Skeletal muscle cell (primary cell): ENCODE results near the gene TSPAN18.

Experiments used
- DNase-seq: peaks from one replicate; pipeline ENCODE4 v3.0.0-alpha.2; 2010; ENCODE audit warnings: low read depth
- H3K4me3 ChIP-seq: 2 replicates; pipeline ENCODE4 v1.5.1; 2011; ENCODE audit warnings: low read depth, mild to moderate bottlenecking, control low read depth, low read length, moderate library complexity

The TSPAN18 gene

DNA sequence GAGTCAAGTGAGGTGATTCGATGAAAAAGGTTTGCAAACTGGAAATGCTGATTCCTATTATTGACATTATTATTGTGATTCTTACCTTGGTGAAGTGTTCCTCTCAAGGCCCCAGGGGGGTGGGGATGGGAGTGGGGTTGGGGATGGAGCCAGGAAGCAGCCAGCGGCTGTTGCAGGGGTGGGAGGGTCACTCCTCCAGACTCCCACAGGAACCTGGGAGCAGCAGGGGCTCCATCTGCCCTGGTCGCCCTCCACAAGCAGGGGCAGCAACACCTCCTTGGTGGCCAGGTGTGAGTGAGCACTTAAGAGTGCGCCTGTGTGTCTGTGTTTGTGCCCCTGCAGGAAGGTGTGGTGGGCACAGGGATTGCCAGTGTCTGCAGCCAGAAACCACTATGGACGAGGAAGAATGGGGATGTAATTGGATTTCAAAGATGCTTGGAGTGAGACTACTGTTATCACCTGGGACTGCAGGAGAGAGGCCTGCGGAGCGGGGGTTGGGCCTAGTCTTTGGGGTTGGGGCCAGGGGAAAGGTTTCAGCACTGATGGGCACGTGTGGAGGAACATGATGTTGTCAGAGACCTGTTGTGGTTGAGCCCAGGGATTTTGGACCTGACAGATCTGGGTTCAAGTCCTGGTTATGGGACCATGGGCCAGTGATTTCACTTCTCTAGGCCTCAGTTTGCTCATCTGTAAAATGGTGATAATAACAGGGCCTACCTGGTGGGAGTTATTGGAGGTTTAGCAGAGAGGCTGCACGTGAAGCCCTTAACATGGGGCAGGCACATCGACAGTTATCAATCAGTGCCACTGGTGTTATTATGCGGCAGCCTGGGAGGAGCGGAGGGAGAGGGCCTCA, 227.5 kb downstream of the TSPAN18 start:
- no peak overlapping the region for H3K4me3 ChIP-seq
- DNase-seq = no peak

DNA sequence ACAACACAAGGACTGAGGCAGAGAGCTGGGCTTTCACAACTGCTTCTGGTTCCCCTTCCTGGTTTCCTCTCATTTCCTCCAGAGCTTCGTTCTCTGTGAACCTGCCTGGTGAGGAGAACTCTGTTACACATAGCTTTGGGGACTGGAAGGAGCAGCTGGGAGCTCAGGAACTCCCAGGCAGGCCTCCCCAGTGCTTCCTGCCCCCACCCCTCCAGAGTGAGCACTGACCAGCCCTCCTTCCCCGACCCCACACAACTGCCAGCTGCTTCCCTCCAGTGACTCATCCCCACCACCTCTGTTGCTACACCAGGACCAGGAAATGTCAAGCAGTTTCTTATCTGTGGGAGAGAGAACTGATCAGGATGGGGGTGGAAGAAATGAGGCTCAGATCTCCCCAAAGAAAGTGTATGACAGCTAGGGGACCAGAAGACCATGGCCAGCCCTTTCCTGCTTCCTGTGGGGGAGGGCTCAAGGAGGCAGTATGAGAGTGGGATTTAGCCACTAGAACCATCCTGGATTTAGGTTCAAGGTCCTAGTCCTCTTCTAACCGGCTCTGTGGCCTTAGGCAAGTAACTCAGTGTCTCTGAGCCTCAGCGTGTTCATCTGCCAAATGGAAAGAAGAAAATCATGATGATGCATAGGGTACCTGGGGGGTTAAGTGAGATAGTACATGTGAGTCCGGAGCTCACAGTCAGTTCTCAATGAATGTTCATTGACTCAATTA, 228.4 kb downstream of the TSPAN18 start:
- DNase-seq = peak; percentile 56
- H3K4me3 ChIP-seq = no peak overlapping the region

DNA sequence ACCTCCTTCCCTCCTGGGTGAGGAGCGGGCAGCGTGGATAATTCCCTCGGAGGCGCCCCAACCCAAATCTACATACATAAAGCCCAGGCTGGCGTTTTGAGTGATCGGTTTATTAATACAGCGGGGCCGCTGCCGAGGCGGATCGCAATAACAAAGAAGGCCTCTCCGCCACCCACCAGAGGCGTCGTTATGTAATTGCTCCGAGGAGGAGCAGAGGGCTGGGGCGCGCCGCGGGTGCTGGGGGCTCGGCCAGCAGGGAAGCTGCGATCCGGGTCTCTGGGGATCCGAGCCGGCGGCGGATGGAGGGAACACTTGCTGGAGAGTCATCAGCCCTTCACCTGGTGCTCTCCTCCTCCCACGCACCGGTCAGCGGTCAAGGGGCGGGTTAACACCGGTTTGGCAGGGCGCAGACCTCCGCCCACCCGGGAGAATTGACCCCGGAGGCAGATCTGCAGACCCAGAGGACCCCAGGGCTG, 230.3 kb downstream of the TSPAN18 start:
- no peak overlapping the region for H3K4me3 ChIP-seq
- no peak for DNase-seq

DNA sequence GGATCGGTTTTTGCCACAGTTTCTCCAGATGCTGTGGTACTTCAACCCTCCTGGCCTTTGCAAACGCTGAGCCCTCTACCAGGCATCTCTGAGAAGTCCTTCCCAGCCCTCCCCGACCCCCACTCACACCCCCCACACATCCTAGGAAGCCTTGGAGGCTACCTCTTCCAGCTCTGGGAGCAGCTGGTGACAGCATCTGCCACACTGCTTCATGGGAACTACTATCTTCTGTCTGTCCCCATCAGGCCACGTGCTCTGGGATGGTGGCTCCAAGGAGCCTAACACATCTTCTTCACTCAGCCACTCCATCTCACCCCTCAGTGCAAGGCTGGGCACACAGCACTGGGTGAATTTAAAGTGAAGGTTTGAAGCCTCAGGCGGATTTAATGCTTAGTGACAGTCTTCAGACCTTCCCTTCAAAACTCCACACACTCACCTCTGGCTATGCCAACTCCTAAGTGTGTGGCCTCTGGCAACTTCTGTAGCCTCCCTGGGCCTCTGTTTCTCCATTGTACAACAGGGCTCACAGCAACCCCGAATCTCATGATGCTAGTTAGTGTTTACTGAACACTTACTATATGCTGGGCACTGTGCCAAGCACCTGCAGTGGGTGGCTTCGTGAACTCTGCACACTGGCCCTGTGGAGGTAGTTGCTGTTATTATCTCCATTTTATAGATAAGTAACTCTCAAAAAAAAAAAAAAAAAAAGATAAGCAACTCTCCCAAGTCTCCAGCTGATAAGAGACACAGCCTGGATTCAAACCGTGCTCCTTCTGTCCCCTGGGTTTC, 231.2 kb downstream of the TSPAN18 start:
- DNase-seq = no peak
- H3K4me3 ChIP-seq = no peak overlapping the region

DNA sequence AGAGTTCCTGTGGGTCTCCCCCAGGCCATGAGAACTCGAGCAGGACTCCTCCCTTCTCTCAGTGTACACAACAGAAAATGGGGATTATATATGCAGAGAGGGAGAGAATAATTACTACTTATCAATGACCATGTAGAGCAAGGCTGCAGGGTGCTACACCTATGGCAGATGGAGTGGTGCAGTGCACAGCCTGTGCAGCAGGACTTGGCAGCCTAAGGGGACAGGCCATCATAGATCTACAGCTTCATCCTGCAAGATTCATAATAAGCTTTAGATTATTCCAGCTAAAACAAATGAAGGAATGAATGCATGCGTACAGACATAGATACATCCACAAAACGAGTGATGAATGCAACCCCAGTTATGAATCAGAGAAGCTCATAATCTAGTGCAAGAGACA, 232.3 kb downstream of the TSPAN18 start:
- no peak for DNase-seq
- H3K4me3 ChIP-seq = no peak overlapping the region

DNA sequence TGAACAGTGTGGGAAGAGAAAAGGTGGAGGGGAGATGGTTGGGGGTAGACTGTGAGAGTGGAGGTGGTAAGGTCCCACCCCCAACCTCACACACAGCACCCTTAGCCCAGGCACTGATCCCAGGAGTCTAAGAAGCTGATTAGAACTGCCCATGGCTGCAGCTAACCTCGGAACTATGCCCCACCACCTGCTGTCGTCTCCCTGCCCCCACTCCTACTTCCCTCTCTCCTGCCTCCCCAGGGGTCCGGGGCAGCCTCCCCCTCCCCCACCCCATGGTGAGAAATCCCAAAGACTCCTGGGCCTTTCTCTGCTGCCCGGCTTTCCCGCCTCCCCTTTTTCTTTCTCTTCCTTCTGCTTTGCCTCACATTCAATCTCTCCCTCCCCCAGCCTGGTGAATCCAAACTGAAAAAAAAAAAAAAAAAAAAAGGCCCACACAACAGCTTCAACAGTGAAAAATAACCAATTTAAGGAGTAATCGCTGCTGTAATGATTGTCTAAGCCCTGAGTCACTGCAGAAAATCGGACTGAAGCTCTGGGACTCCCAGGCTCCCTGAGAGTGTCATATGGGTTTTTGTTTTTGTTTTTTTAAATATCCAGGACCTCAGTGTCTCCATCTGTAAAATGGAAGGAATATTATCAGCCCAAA, 233.6 kb downstream of the TSPAN18 start:
- no peak for DNase-seq
- no peak overlapping the region for H3K4me3 ChIP-seq

DNA sequence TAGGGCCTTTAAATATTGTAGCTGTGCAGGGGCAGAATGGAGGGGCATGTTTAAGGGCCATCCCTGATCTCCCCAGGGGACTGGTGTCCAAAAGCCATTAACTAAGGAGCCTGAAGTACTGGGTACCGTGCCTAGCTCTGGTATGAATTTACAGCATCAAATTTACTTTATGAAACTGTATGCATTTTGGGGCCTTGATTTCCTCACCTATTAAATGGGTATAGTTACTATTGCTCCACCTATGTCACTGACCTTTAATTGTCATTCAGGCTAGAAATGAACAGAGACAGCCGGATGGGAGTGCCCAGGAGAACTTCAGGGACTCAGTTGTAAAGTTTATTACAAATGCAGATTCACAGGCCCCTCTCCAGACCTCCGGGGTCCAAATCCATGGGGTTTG, 235.7 kb downstream of the TSPAN18 start:
- H3K4me3 ChIP-seq = no peak overlapping the region

DNA sequence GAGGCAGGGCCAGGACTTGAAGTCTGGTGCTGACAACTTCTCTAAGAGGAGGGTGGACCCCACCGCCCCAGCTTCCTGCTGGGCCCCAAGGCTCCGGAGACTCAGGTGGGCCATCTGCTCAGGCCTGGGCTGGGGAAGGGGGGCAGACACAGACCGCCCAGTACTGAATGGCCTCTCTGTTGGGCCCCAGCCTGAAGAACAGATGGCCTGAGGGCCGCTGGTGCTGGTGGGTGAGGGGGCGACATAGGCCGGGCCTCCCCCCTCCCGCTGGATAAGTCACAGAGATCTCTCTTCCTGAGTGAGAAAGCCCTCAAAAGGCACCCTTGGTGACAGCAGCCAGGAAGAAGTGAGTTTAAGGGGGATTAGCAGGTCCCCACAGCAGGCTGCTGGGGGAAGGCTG, 236.4 kb downstream of the TSPAN18 start:
- no peak for DNase-seq
- H3K4me3 ChIP-seq = no peak overlapping the region

More for the DNA sequence above, 235.7 kb downstream of the TSPAN18 start:
- no peak for DNase-seq

DNA sequence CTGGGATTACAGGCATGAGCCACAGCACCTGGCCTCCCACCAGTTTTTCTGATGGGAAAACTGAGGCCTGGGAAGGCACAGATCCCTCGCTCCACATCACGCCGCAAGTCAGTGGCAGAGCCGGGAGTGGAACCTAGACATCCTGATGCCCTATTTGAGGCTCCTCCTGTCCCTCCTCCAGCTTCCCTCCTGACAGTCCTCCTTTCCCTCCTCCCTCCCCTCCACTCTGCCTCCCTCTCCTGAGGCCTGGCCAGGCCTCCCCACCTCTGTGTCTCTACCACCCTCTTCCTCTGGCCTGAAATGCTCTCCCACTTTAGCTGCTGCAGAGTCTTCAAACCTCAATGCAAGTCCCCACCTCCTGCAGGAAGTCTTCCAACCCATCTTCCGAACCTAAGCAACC, 237.2 kb downstream of the TSPAN18 start:
- DNase-seq = no peak
- no peak overlapping the region for H3K4me3 ChIP-seq

DNA sequence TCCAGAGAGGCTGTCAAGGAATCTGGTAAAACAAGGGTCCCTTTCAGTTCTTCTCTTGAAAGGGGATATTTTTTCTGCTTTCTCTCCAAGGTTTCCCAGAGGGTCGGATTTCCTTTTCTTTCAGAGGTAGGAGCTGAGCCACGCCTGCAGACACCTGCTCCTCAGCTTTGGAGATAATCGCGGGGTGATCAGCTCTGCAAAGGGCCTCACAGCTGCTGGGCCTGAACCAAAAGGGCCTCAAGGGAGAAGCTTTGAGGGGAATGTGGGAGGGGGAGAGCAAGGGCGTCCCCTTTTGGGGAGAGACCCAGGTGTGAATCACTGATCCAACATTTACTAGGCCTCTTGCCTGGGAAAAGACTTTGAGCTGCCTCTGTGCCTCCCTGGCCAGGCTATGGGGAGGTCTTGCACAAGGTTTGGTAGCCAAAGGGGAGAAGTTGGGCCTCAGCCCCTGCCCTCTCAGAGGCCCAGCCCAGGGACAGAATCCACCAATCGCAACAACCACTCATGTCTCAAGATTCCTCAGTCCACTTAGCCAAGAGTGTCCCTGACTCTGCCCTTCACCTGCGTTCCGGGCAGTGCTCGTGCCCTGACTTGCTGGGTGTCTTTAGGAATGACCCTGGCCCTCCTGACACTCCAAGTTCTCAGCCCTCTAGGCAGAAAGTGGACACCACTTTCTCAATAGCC, 237.9 kb downstream of the TSPAN18 start:
- H3K4me3 ChIP-seq = no peak overlapping the region
- no peak for DNase-seq

DNA sequence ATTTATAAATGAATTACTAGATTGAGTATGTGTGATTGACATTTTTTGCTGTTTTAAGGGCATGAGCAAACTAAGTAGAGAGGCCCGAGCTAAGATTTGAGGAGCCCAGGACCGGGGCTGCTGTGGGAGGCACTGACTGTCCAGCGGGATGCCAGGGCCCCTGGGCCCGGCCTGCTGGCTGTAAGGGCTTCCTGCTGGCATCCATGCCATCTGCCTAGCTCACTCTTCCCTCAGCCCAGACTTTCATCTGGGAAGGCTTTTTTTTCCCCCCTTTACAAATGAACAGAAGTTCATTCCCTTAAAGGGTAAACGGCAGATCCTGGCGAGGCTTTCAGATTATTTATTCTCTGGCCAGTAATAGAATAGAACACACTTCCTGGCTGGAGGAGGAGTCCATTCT, 239.9 kb downstream of the TSPAN18 start:
- no peak for DNase-seq
- no peak overlapping the region for H3K4me3 ChIP-seq

DNA sequence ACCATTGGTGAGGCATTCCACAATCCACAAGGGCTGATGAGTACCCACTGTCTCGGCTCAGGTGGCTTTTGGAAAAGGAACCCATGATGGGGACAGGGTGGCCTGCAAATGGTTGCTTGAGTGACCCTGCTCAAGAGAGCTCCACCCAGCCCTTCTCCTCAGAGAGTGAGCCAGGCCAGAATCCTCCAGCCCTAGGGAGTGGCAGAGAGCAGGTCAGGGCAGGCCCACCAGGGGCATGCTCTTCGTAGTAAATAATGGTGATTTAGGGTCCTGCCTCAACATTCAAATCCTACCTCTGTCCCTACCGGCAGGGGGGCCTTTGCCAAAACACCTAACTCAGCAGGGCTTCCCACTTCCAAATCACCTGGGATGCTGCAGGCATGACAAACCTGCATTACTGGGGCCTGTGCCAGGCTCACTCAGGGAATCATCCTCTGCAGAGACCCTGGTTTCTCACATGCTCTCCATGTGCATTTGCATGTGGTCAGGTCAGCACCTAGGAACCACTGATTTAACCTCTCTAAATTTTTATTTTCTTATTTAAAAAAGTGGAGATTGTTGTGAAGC, 241.3 kb downstream of the TSPAN18 start:
- no peak for DNase-seq
- no peak overlapping the region for H3K4me3 ChIP-seq

DNA sequence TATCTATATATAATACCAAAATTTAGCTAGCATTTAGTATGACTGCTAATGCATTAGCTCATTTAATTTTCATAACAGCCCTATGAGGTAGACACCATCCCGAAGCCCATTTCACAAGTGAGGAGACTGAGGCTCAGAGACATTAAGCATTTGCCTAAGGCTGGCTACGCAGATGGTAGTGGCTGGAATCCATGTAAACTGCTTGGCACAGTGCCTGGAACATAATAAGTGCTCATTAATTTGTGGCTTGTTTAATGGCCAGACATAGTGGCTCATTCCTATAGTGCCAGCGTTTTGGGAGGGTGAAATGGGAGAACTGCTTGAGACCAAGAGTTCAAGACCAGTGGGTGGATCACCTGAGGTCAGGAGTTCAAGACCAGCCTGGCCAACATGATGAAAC, 241.7 kb downstream of the TSPAN18 start:
- no peak overlapping the region for H3K4me3 ChIP-seq
- no peak for DNase-seq

DNA sequence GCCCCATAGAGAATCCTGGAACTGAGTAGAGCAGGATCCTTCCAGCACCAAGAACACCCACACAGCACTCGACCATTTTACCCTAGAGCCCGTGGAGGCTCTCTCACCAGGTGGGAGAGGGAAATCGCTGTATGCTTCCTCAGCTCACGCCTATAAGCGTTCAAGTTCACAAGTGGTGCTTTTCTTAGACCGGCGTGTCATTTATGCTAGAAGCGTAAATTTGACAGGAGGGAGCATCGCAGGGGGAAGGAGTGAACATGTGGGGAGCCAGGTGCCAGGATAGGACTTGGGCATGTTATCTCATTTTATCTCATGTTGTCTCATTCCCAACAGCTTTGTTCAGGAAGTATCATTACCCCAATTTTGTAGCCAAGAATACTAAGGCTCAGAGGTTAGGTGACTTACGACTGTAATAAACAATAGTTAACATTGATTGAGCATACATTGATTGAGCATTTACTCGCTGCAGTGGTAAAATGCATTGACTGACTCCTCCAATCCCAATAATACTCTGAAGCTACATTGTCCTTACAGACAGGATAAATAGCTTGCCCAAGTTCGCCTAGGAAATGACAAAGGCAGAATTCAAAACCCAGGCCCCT, 243.0 kb downstream of the TSPAN18 start:
- no peak for DNase-seq
- no peak overlapping the region for H3K4me3 ChIP-seq

DNA sequence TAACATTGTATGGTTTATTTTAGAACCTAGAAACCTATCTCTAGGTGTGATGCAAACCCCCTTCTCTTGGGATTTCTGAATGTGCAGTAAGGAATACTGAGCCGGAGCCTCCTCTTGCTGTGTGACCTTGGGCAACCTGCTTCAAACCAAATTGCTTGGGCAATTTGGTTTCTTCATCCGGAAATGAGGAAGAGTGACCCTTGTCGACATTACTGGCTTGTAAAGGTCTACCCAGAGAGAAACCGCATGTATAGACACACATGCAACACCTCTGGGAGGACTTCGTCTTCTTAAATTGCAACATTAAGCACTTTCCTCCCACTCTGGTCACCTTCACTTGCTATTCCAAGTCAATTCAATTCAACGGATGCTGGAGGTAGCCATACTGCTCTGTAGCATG, 243.5 kb downstream of the TSPAN18 start:
- H3K4me3 ChIP-seq = no peak overlapping the region
- no peak for DNase-seq

DNA sequence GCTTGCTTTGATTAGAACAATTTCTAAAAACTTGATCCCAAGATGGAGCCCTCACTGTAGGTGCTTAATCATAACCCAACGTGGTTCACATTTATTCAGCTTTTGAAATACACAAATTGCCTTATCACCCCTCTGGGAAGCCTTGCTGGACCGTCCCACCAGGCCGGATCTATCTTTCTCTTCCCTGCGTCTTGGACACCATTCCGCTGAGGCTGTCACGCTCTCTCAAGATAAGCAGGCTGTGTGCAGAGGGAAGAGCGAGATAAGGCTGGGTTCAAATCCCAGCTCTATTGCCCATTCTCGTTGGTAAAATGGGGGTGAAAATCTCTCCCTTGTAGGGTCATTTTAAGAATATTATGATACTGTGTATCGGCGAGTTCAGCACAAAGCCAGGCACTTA, 244.4 kb downstream of the TSPAN18 start:
- H3K4me3 ChIP-seq = no peak overlapping the region
- DNase-seq = no peak

DNA sequence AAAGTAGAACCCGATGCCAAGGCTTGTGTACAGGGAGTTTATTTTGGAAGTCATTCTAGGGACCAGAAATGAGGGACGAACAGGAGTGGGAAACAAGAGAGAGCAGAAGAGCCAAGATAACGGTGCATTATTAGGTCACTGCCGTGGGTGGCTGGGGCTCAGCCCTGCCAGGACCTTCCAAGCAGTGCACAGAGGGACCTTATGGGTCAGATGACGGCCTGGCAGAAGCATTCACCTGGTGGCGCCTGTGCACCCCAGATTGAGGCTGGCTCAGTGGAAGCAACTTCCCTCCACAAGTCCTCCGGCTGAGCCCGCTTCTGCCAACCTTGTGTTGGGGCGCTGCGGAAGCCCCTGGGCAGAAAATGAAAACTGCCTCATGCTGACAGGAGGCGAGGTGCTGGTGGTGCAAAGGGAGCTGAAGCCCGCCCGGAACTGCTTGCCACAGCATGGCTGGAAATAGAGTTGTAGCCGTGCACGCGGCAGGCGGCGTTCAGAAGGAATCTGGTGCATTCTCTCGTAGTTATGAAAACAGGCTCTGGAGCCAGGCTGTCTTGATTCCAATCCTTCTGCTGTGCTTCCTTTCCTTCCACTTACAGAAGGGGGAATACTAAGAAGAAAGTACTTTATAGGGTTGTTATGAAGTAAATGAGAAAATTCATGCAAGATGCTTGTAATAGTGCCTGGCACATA, 246.1 kb downstream of the TSPAN18 start:
- DNase-seq = no peak
- H3K4me3 ChIP-seq = no peak overlapping the region
